GM18951 (cell line): ENCODE results near the gene SURF6.
"Not testable (repeated sequence)": the region's sequence is repeated elsewhere in the genome, so short reads cannot be mapped to it uniquely, and the experiment has no call there.

Experiments
- POLR2A ChIP-seq: IDR thresholded peaks from 4 replicates; pipeline ENCODE4 v1.6.1; 2011; ENCODE audit warnings: mild to moderate bottlenecking; ENCODE audit not compliant: insufficient read length, insufficient read depth; ENCODE audit errors: extremely low read depth
- in situ Hi-C: fragments of 300-500 bp; cut with MboI; formaldehyde crosslinking; loops from one replicate; pipeline ENCODE4 v1.12.0; 2022; ENCODE audit warnings: low sequenced_read_pairs, mixed read lengths, inconsistent platforms; ENCODE audit not compliant: unreplicated experiment

SURF6 gene

DNA sequence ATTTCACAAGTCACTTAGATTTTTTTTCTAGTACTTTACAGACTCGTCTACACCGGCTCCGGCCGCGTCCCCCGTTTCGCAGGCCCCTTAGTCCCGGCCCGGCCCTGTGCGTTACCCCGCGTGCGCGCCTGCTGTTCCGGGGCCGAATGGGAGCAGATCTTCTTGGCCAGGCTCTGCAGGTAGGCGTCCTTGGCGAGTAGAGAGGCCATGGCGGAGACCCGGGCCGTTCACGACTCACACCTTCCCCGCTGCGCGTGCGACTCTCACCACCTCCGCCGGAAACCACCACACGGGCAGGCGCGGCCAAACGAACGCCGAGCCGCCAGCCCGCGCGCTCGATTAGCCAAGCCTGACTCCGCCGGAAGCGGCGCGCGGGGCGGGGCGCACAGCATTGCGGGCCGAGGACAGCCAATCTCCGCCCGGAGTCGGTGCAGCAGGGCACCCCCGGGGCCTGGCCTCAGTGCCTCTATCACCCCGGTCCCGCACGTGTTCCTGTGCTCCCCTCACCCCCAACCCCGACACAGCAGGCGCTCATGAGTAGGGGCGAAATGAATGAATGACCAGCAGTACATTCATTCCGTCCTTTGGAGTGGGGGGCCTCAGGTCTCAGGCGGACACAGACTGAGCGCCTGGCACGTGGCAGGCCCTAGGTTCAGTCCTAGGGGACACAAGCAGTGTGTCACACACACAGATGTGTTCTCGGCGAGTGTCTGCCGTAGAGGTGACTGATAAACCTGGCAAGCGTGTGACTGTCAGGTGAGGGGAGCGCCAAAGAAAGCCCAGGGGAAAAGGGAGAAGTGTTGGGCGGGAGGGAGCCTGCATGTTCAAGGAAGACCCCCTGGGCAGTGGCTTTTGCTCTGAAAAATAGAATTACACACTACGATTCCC lies at the start of gene SURF6:
Gene SURF6, minus strand, starts transcription at position 265 of the 888 bp plus-strand sequence. Its CDS starts 56 bp downstream, at position 209.
- peak; percentile 84 for TF ChIP-seq POLR2A

DNA sequence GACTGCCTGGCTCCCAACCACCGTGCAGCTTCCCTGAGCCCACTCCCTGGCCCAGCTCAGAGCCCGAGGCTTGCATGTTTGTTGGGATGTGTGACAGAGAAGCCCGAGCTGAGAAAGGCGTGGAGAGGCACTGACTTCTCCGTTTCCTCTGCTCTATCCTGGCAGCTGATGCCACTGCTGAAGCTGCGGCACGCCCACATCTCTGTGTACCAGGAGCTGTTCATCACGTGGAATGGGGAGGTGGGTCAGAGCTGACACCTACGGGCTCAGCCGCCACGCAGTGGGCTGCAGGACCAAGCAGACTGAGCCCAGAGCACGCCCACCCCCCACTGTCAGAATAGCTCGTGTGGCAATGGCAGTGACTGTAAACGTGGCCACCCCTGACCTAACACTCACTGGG lies 49.5 kb upstream of the SURF6 start:
- no peak for TF ChIP-seq POLR2A
- in situ Hi-C loops, result no loop called here

More for the DNA sequence above, at the start of gene SURF6:
- in situ Hi-C loops, result no loop called here

DNA sequence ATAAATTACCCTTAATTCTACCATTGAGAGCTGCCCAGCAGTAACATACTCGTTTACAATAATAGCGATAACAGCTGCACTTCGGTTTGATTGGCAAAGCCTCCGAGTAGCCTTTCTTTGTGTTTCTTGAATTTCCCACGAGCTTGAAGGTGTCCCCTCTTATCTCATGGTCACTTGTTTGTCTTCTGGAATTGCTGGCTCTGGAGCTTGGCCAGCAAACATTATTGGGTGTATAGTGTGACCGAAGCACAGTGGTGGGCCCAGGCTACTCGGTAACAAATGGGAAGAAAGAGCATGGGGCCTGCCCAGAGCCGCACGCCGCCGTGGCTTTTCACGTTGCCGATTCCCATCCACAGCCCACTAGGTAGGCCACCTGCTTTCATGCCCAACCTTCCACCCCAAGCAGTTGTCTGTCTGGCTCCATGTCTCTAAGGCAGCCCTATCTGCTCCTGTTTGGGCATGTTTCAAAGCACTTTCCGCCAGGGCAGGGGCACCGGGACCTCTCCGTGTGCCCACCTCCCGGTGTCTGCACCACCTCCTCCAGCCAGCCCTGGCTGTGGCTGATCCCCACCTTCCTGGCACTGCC lies 48.8 kb upstream of the SURF6 start:
- TF ChIP-seq POLR2A, result no peak
- in situ Hi-C loops, result no loop called here

DNA sequence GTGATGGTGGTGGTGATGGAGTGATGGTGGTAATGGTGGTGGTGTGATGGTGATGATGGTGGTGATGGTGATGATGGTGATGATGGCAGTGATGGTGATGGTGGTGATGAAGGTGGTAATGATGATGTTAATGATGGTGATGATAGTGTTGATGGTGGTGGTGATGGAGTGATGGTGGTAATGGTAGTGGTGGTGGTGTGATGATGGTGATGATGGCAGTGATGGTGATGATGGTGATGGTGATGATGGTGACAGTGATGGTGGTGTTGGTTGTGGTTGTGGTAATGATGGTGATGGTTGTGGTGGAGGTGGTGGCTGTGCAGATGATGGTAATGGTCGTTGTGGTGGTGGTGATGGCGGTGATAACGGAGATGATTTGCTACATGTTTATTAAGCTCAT lies 47.5 kb upstream of the SURF6 start:
- in situ Hi-C loops, result no loop called here
- no peak for TF ChIP-seq POLR2A

DNA sequence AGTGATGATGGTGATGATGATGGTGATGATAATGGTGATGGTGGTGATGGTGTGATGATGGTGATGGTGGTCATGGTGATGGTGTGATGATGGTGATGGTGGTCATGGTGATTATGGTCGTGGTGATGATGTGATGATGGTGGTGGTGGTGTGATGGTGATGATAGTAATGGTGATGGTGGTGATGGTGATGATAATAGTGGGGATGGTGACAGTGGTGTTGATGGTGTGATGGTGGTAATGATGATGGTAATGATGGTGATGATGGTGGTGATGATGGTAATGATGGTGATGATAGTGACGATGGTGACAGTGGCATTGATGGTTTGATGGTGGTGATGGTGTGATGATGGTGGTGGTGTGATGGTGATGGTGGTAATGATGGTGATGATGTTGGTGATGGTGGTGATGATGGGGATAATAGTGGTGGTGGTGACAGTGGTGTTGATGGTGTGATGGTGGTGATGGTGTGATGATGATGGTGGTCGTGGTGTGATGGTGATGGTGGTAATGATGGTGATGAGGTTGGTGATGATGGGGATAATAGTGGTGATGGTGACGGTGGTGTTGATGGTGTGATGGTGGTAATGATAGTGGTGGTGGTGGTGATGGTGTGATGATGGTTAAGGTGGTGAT lies 46.6 kb upstream of the SURF6 start:
- in situ Hi-C loops, result no loop called here
- TF ChIP-seq POLR2A, result no peak

DNA sequence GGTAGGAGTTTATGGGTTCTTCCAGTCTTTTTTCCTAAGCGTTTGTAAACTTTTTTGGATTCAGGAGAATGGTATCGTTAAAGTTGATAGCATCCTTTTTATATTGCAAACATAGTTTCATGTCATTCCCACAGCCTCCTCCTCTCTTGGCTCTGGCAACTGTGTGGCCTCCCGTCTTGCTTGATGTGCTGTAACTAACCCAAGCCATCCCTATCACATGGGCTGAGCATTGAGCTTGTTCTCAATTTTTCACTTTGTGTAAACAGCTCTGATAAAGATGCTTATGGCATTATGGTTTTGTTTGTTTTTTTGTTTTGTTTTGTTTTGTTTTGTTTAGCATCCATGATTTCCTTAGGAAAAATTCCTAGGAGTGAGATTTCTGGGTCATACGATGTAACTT lies 44.7 kb upstream of the SURF6 start:
- in situ Hi-C loops, result no loop called here
- no peak for TF ChIP-seq POLR2A

DNA sequence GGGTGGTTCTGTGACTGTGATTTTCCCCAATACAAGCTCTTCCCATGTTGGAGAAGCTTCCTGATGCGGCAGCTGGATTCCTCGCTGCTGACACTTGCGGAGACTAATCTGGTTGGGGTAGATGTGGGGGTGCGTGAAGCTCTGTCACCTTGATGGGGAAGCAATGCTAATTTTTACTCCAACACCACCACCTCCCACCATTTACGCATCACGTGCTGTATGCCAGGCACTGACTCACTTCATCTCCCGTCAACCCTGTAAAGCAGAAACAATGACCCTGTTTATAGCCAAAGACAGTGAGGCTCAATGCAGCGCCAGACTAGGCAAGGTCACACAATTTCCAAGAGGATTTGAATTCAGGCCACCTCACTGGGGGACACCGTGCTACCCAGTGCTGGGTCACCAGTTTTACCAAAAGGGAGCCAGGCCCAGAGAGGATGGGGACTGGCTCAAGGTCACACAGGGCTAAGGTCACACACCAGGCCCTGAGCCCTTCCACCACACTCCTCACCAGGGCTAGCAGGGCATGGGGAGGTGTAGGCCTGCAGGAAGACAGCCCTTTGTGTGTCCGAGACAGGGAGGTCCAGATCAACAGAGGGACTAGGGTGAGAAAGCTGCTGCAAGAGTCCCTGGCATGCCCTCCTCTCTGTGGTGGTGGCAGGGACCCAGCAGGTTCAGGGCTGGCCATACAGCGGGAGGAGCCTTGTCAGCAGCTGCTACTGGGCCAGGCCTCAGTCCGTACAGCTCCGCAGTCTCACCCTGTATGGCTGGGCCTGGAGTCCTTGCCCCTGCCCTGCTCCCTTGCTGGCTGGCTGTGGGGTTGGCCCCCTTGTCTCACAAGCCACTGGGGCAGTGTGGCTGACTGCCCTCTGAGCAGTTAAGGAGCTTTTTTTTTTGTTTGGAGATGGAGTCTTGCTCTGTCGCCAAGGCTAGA lies 43.4 kb upstream of the SURF6 start:
- in situ Hi-C loops, result no loop called here
- no peak for TF ChIP-seq POLR2A

DNA sequence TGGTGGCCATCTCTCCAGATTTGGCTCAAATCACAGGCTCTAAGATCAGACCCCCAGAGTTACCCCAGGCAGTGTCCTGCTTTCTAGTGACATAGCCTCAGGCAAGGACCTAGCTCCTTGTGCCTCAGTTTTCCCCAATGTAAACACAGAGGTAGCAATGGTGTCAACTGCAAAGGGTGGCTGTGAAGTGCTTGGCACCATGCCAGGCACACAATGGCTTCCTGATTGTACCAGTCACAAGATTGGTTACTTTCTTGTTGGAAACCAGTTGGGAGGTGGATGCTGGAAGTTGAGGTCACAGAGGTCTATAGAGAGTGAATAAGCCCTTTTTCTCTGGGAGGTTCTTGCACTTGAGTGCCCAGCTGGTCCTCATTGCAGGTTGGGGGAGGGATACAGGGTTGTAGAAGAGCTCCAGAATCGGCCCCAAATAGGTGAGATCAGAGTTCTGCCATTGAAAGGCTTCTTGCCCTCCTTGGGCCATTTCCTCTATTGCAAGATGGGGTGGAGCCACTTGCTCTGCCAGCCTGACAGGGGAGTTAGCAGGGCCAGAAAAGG lies 42.5 kb upstream of the SURF6 start:
- in situ Hi-C loops, result no loop called here
- no peak for TF ChIP-seq POLR2A

DNA sequence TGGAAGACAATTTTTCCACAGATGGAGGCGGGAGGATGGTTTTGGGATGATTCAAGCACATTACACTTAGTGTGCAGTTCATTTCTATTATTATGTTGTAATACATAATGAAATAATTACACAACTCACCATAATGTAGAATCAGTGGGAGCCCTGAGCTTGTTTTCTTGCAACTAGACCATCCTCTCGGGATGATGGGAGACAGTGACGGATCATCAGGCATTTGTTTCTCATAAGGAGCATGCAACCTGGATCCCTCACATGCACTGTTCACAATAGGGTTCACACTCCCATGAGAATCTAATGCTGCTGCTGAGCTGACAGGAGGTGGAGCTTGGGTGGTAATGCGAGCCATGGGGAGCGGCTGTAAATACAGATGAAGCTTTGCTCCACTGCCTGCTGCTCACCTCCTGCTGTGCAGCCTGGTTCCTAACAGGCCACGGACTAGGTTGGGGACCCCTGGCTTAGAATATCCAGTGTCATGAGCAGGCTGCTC lies 41.8 kb upstream of the SURF6 start:
- in situ Hi-C loops, result no loop called here
- TF ChIP-seq POLR2A, result no peak

DNA sequence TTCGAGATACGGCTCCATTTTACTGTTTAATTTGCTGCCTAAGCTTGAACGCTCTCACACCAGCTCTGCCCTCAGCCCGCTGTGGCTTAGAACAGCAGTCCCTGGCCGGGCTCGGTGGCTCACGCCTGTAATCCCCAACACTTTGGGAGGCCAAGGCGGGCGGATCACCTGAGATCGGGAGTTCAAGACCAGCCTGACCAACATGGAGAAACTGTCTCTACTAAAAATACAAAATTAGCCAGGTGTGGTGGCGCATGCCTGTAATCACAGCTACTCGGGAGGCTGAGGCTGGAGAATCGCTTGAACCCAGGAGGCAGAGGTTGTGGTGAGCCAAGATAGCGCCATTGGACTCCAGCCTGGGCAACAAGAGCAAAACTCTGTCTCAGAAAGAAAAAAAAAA lies 41.3 kb upstream of the SURF6 start:
- in situ Hi-C loops, result not testable (repeated sequence)

DNA sequence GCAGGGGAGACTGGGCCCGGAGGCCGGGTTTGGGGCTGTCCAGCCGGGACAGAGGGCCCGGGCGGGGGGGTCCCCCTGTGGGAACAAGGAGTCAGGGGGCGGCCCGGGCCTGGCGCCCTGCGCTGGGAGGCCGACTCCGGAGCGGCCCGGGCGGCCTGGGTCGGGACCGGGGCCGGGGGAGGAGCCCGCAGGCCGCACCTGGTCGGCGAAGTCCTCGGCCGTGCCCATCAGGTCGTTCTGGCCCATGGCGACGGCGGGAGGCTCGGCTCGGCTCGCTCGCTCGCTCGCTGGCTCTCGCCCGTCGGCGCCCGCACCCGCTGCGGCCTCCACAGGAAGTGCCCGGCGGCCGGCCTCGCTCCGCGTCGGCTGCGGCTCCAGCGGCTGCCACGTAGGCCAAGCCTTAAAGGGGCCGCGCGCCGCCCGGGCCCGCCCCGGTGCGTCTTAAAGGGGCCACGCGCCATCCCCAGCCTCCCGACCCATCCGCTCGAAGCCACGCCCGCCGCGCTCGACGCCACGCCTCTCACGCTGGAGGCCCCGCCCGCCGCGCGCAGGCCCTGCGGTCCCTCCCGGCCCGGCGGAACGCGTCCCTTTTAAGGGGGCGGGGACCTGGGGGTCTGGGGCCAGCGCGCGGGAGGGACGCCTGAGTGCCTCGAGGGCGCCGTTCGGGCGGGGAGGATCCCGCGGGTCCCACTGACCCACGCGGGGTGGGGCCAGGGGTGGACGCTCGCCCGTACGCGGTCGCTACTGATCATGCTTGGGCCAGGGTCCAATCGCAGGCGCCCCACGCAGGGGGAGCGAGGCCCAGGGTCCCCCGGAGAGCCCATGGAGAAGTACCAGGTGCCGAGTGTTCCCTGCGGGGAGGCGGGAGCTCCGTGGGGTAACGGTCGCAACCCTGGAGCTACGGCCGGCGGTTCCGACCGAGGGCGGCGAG lies 40.0 kb upstream of the SURF6 start, which contains the start of the genes STKLD1 and SURF4:
Gene STKLD1, plus strand, starts transcription at position 643 of the 931 bp plus-strand sequence. Its CDS starts 108 bp downstream, at position 751.
Gene SURF4, minus strand, starts transcription at position 337 of the 931 bp plus-strand sequence. Its CDS starts 91 bp downstream, at position 246.
- peak; percentile 92 for TF ChIP-seq POLR2A
- in situ Hi-C loops, result no loop called here

DNA sequence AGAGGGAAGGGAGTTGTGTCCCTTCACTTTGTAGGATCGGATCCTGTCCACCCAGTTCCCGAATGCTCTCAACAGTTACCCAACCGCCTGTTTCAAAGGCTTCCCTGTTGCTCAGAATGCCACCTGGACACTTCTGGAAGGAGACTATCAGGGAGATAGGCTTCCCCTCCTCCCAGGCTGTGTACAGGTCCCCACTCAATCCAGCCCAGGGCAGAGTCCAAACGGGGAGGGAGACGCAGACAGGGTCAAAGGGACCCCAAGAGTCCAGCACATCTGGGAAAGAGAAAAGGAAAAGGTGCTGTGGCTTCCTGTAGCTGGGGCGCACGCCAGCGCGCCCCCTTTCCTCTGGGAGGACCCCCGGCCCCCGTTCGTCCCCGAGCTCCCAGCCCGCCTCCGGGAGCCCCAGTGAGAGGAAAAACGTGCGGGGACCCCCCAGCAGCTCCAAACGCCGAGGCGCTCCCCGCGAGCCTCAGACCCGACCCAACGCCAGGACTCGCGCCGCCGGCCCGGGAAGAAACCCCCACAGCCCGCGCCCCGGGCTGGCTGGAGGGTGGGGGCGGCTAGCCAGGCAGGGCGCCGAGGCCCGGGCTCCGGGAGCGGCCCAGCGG lies 39.2 kb upstream of the SURF6 start:
- in situ Hi-C loops, result no loop called here
- no peak for TF ChIP-seq POLR2A
